GM18517 (cell line): ENCODE results near the gene PTBP1.
"Not testable (repeated sequence)": the region's sequence is repeated elsewhere in the genome, so short reads cannot be mapped to it uniquely, and the experiment has no call there.

ENCODE experiments used
- ATAC-seq: cut with Tn5 transposase; IDR thresholded peaks from one replicate; pipeline ENCODE4 v1.9.1; 2021; ENCODE audit warnings: mild to moderate bottlenecking, moderate library complexity; ENCODE audit not compliant: unreplicated experiment

The PTBP1 gene

GRCh38 chr19:807627-808422, 10.6 kb downstream of the PTBP1 start:
- no peak for ATAC-seq

- ATAC-seq, result no peak
Measured at GRCh38 chr19:808423-808775, 11.1 kb downstream of the PTBP1 start.

- no peak for ATAC-seq
Measured at GRCh38 chr19:810077-810855, 13.0 kb downstream of the PTBP1 start.

GRCh38 chr19:810883-811489, 13.7 kb downstream of the PTBP1 start:
- ATAC-seq, result no peak

GRCh38 chr19:811506-812048, 14.3 kb downstream of the PTBP1 start:
- no peak for ATAC-seq

- ATAC-seq, result no peak
Measured at GRCh38 chr19:812049-812746, 14.9 kb downstream of the PTBP1 start.

- ATAC-seq, result no peak
Measured at GRCh38 chr19:812747-813218, 15.5 kb downstream of the PTBP1 start.

- no peak for ATAC-seq
Measured at GRCh38 chr19:813219-814151, 16.2 kb downstream of the PTBP1 start.

- no peak for ATAC-seq
Measured at GRCh38 chr19:814152-815078, 17.2 kb downstream of the PTBP1 start.

- ATAC-seq, result no peak
Measured at GRCh38 chr19:815079-815774, 18.0 kb downstream of the PTBP1 start.

- no peak for ATAC-seq
Measured at GRCh38 chr19:815775-816499, 18.7 kb downstream of the PTBP1 start.

- ATAC-seq, result no peak
Measured at GRCh38 chr19:816500-816857, 19.2 kb downstream of the PTBP1 start.

GRCh38 chr19:820212-820611, 23.0 kb downstream of the PTBP1 start:
- ATAC-seq, result not testable (repeated sequence)

- no peak for ATAC-seq
Measured at GRCh38 chr19:821231-821824, 24.1 kb downstream of the PTBP1 start.

GRCh38 chr19:821825-822503, 24.7 kb downstream of the PTBP1 start, which contains the start of gene PLPPR3:
Gene PLPPR3, minus strand, starts transcription at chr19:821955. Its CDS starts 396 bp downstream, at chr19:821559.
- ATAC-seq, result no peak

- no peak for ATAC-seq
Measured at GRCh38 chr19:823565-824121, 26.4 kb downstream of the PTBP1 start.
